NCI-H446 treated with DMSO at 0.1 percent for 48 hours (cell line): ENCODE results near the gene SARS2.
"Not testable (repeated sequence)": the region's sequence is repeated elsewhere in the genome, so short reads cannot be mapped to it uniquely, and the experiment has no call there.

Source experiments
- DNase-seq: peaks from one replicate; lab custom pipeline; 2025; lab: John Stamatoyannopoulos, UW

The SARS2 gene

DNA sequence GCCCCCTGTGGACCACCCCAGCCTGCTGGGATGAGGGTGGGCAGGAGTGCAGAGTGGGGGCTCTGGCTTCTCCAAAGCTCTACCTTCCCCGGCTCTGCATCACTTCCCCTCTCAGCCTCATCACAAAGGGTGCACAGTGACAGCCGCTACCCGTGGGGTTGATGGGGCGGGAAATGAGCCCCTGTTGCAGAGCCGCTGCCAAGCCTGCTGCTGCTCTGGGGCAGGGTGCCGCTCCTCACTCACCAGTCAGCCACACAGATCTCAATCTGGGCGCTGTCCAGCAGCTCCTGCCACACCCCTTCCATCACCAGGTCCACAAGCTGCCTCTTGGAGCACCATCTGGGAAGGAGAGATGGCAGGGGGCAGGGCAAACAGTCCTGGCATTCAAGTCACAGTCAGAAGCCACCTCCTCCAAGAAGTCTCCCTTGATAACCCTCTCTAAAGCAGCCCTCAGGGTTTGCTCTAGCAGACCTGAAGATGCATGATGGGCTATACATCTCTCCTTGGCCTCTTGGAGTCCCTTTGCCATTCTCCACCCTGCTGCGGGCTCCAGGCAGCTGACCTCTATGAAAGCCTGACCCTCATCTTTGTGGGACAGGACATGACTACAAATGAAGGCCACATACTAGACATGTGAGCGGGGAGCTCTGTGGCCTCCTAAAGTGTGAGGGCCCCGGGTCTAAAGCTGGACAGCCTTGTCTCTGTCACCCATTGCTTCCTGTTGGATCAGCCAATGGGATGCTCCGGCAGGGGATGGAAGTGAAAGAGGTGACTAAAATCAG, 15.9 kb upstream of the SARS2 start:
- no peak for DNase-seq

DNA sequence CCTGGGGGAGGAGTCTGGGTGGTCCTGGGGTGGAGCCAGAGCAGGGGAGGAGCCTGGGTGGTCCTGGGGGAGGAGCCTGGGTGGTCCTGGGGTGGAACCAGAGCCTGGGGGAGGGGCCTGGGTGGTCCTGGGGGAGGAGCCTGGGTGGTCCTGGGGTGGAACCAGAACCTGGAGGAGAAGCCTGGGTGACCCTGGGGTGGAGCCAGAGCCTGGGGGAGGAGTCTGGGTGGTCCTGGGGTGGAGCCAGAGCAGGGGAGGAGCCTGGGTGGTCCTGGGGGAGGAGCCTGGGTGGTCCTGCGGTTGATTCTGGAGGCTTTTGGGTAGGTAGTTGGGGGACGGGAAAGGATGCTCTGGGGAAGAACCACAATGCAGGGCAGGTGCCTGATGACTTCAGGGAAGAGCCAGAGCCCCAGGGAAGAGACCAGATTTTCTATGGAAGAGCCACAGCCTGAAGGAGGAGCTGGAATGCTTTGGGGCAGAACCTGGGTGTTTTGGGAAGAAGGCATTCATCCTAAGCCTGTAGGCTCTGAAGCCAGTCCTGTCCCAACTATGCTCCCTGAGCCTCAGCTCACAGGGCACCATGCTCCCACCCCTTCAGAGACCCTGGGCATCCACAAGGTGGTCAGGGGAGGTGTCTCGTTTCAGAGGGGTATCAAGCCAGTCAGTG, 15.1 kb upstream of the SARS2 start:
- no peak for DNase-seq

DNA sequence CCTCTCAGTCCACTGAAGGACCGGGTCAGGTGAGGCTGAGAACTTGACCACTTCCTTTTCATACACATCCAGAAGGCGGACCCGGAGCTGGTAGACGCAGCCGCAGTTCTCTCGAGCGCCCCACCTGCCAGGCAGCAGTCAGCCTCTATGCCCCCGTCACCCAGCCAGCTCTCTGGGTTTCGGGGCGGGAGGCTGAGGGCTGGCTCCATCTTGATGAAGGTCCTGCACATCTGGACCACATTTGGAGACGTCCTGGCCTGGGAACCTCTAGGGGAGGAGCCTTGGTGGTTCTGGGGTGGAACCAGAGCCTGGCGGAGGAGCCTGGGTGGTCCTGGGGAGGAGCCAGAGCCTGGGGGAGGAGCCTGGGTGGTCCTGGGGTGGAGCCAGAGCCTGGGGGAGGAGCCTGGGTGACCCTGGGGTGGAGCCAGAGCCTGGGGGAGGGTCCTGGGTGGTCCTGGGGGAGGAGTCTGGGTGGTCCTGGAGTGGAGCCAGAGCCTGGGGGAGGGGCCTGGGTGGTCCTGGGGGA, 14.5 kb upstream of the SARS2 start:
- DNase-seq, result no peak

DNA sequence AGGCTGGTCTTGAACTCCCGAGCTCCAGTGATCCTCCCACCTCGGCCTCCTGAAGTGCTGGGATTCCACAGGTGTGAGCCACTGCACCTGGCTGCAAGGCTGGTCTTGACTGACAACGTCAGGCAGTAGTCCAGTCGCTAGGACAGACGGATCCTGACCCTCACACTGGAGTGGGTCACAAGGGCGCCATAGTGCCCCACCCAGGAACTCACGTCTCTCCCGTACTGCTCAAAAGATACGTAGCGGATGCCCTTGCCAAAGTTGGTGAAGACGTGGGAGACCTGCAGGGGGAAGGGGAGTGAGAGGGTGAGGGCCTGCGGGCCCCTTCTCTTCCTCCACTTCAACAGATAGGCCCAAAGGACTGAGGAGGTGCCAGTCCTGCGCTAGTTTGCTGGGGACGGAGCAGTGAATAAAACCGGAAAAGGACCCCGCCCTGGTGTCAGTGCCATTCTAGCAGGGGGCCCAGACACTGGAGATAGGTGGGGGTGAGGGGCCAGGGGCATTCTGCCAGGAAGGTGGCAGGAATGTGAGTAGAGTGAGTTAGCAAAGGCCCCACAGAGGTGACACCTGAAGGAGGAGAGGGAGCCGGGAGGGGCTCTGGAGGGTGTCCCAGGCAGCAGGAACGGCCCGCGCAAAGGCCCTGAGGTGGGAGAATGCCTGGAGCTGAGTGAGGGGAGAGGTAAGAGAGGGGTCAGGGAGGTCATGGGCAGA, 12.1 kb upstream of the SARS2 start:
- DNase-seq, result no peak

DNA sequence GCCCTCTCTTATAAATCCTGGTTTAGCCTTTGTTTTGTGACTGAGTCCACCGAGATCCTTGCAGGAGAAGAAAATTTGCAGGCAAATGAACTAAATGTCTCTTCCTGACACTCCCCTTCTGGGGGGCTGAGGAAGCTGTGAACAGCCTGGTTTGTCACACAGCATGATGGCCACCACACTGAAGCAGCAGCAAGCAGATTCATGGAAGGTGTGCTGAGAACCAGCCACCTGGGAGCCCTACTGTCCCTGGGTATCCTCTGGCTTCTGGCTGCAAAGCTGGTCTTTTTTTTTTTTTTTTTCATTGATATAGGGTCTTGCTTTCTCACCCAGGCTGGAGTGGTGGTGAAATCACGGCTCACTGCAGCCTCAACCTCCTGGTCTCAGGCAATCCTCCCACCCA, 11.4 kb upstream of the SARS2 start:
- no peak for DNase-seq

DNA sequence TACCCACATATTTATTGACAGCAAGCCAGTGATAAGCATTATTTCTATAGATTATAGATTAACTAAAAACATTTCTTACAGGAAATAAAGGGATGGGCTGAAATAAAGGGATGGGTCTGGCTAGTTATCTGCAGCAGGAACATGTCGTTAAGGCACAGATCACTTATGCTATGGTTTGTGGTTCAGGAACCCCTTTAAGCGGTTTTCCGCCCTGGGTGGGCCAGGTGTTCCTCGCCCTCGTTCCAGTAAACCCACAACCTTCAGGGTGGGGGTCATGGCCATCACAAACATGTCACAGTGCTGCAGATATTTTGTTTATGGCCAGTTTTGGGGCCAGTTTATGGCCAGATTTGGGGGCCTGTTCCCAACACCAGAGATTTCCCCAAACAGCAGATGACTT, 10.9 kb upstream of the SARS2 start:
- not testable (repeated sequence) for DNase-seq

DNA sequence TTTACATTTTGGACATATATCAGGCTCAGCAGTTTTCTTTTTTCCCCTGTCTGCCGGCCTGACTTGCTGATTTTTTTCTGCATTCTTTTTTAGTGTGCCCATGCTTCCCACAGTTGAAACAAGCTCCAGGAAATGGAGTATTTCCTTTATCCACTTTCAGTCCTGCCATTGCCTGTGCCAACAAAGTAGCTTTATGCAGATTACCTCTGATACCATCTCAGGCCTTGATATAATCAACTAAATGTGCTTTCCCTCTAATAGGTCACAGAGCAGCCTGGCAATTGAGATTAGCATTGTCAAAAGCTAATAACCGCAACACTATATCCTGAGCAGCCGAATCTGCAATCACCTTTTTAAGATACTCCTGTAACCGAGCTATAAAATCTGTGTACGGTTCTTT, 9.4 kb upstream of the SARS2 start:
- no peak for DNase-seq

DNA sequence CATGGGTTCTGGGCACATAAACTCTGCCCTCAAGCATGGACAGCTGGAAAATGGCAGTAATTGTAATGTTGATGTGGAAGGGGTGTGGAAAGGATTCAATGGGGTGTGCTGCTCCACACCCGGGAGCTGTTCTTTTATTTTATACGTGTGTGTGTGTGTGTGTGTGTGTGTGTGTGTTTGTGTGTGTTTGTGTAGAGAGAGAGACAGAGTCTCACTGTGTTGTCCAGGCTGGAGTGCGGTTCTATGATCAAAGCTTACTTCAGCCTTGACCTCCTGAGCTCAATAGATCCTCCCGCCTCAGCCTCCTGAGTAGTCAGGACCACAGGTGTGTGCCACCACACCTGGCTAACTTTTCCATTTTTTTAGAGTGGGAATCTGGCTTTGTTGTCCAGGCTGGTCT, 3.0 kb upstream of the SARS2 start:
- DNase-seq, result no peak

DNA sequence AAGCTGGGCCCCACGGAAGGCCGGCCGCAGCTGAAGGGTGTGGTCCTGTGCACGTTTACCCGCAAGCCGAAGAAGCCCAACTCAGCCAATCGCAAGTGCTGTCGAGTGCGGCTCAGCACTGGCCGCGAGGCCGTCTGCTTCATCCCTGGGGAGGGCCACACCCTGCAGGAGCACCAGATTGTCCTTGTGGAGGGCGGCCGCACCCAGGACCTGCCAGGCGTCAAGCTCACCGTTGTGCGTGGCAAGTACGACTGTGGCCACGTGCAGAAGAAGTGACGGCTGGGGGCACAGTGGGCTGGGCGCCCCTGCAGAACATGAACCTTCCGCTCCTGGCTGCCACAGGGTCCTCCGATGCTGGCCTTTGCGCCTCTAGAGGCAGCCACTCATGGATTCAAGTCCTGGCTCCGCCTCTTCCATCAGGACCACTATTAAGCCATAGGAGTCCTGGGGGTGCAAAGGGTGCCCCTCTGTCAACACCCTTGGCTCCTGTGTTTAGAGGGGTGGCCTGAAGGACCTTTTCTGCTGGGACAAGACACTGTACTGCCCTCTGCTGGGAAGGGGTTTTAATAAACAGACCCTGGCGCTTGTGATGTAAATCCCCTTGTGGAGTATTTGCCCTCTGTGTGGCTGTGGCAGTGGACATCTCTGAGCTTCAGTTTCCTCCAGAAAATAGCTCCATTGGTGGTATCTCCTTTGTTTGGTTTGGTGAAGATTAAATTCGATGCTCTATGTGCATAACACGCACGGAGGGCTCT, 2.0 kb upstream of the SARS2 start:
- no peak for DNase-seq

DNA sequence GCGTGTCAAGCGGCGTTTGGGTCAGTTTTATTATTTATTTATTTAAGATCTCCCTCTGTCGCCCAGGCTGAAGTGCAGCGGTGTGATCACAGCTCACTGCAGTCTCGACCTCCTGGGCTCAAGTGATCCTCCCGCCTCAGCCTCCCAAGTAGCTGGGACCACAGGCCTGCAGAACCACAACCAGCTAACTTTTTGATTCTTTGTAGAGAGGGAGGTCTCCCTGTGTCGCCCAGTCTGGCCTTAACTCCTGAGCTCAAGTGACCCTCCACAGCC, 894 bp upstream of the SARS2 start:
- no peak for DNase-seq

DNA sequence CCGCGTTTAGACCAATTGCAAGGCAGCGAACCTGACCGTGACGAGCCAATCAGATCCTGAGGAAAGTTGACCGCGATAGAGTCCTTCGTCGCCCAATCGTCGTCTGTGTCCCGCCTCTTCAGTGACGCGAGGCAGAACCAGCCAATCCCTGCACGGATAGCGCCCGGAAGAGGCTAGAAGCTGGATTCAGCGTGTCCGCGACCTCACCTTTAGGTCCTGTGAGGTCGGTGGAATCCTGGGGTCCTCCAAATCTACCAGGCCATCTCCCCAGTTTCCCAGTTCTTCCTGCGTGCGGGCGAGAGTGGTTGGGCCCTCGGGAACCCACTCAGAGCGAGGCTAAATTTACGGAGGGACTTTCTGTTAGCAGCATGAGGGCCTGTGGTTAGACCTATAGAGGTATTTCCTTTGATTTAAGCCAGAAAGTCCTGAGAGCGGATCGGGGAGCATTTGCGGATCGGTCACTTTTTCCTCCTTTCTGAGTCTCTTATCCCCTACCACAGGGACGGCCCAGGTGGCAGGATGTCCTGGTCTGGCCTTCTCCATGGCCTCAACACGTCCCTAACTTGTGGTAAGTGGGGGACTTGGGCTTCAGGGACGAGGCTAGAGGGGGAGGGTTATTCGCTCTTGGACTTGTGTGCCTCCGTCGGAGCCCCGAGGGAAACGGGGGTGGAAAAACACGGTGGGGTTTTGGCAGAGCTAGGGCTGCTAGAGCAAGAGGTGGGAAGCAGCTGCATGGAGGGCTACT, 385 bp upstream of the SARS2 start, which contains the start of gene MRPS12:
Gene MRPS12 (plus strand): TSS at position 169 of the 745 bp plus-strand sequence. CDS start 351 bp downstream, at position 520.
- DNase-seq, result peak; percentile 99

DNA sequence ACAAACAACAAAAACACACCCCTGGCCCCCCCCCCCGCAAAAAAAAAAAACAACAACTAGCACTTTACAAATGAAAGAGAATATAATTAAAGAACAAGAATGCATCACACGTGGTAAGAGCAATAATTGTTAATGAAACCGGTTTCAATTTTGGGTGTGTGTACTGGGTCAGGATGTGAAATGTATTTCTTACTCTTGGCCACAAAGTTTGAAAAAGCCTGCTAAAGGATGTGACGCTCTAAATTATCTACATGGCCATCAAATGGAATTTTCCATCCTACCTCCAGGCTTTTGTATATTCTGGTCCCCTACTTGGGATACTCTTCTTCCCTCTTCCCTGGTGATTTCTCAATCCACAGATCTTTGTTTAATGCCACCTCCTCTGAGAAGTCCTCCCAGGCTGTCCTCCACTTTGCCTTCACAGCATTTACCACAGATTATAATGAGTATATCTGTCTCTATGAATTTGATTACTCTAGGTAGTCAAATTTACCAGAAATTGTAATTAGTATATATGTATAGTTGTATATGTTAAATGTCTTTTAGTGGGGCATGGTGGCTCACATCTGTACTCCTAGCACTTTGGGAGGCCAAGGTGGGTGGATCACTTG, 2.1 kb downstream of the SARS2 start:
- DNase-seq, result no peak

DNA sequence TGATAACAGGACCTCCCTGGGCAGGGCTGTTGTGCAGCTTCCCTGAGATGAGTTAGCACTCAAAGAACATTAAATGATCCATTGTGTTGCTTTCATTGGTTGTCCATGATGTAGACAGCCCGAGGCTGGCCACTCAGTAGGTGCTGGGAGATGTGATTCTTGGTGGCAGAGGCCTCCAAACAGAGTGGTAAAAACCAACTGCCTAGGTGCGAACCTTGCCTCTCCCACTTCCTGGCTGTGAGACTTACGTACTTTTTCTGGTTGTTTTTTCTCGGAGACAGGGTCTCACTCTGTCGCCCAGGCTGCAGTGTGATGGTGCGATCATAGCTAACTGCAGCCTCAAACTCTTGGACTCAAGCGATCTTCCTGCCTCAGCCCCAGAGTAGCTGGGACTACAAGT, 6.2 kb downstream of the SARS2 start:
- DNase-seq, result no peak

DNA sequence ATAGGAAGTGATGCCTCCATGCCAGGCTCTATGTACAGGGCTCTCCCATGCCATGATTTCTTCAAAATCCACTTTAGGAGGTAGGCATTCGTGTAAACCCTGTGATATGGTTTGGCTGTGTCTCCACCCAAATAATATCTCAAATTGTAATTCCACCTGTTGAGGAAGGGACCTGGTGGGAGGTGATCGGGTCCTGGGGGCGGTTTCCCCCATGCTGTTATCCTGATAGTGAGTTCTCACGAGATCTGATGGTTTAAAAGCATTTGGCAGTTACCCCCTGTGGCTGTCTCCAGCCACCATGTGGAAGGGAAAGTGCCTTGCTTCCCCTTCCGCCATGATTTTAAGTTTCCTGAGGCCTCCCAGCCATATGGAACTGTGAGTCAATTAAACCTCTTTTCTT, 8.1 kb downstream of the SARS2 start:
- no peak for DNase-seq

DNA sequence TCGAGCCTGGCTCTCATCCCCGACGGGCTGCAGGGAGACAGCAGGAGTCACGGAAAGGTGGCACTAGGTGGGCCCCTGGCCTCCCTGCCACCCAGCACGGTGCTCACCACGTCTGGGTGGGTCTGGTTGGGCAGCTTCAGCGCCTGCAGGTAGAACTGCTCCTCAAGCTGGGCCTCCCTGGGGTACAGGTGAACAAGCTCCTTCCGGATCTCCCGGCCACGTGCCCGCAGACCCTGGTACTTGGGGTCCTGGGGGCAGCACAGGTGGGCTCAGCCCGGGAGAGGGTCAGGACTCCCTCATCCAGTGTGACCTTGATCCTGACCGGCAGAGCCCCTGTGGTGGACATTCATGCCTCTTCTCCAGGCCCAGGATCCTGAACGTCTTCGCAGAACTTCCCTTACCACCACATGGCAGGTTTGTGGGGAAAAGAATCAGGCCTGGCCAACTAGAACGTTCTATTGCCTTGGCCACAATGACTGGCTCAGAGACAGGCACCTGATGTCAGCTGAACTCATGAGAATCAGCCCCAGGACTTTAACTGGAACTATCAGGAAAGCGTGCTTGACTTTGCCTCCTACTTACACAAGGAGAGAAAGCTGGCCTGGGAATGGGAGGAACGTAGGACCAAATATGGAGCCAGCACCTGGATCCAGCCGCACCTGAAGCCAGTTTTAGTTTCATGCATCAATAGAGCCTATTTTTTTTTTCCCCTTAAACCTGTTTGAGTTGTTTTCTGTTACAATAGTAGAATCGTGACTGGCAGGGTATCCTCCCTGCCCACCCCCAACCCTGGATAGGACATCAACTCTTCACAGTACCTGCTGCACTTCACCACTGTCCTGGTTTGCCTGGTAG, 8.9 kb downstream of the SARS2 start:
- no peak for DNase-seq

DNA sequence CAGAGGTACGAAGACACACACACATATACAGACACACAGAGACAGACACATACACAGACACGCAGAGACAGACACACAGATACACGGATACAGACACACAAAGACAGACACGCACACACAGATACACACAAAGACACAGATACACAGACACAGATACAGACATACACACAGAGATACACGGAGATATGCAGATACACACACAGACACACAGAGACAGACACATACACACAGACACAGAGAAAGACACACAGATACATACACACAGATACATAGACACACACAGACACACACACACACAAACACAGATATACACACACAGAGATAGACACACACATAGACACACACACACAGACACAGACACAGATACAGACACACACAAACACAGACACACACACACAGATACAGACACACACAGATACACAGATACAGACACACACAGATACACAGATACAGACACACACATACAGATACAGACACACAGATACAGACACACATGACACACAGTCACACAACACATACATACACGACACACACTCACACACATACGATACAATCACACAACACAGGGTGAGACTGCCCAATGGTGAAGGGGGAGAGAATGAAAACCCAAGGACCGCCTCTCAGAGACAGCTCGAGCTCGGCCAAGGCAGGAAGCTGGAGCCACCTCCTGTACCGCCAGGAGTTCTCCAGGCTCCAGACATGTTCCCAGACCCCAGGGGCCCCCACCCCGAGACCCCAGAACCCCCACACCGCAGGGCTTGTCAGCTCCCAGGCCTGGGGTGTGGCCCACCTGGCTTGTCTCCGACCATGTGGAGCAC, 9.8 kb downstream of the SARS2 start:
- DNase-seq, result no peak

DNA sequence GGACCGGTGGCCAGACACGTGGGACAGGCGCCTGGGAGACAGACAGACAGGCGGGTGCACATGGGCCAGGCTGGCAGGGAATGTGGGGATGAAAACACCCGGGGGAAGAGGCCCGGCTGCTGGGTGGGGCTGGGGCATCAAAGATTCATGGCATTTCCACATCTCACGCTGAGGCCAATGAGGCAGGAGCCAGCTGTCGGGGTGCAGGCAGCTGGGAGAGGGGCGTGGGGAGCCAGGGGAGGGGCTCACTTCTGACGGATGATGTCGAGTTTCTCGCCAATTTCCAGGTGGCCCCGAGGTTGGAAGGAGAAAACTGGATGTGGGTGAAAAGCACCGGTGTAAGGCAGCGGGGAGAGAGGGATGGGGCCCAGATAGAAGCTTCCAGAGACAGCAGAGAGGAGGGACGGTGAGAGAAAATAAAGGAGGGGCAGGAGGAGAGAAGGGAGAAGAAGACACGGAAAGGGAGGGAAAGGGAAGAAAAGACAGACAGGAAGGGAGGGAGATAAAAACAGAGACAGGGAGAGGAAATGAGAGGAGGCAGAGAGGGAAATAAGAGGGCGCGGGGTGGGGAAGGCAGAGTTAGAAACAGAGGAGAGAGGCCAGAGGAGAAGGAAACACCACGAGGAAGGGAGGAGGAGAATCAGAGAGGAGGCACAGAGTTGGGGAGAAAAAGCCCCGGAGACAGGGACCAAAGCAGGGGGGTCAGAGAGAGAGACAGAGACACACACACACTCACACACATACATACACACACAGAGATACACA, 10.5 kb downstream of the SARS2 start:
- DNase-seq, result no peak

DNA sequence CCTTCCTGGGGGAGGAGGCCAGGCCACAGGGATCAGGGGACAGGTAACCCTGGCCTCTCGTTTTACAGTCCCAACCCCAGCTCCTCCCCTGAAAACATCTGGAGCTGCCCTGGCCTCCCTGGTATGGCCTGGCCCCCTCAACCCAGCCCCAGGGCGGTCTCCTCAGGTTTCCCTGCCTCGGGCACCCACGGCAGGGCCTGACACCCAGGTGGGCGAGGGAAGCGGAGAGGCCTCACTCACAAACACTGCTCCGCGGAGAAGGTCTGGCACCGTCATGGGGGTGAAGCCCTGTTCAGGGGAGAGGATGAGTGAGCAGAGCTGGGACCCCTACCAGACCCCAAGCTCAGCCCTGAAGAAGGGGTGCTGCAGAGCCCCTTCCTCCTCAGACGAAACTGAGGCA, 12.0 kb downstream of the SARS2 start:
- DNase-seq, result no peak
